Lung (tissue), 12 donors: ENCODE measurements around the gene ARHGAP15. TPM values are rescaled to one million over a fixed set of nuclear protein-coding genes. Genes with fewer than 3 reads are reported as not detected.

Experiments used
- ATAC-seq: fragments of 200-7000 bp; cut with Tn5 transposase; one replicate; pipeline ENCODE4 v1.9.1; 2020; ENCODE audit warnings: moderate number of reproducible peaks; ENCODE audit not compliant: insufficient read depth, low FRiP score
- DNase-seq, 3 donors: peaks; one replicate each; pipeline ENCODE4 v3.0.0-alpha.2; 2013 to 2017
- H3K27ac ChIP-seq, 2 donors: one replicate each; pipeline ENCODE4 v1.5.1; 2013; ENCODE audit warnings: mild to moderate bottlenecking in 2 of 2, moderate library complexity in 2 of 2, control low read depth in 1 of 2, inconsistent platforms in 1 of 2, low read depth in 1 of 2, low read length in 1 of 2
- H3K27me3 ChIP-seq, 3 donors: one replicate each; pipeline ENCODE4 v1.5.1; 2013; ENCODE audit warnings: low read length in 2 of 3; ENCODE audit not compliant: control insufficient read depth in 3 of 3, insufficient read depth in 3 of 3
- H3K36me3 ChIP-seq, 4 donors: one replicate each; pipeline ENCODE4 v1.5.1; 2013; ENCODE audit warnings: low read length in 4 of 4, mild to moderate bottlenecking in 1 of 4, moderate library complexity in 1 of 4; ENCODE audit not compliant: control insufficient read depth in 4 of 4, insufficient read depth in 4 of 4
- H3K4me1 ChIP-seq, 5 donors: one replicate each; pipeline ENCODE4 v1.5.1; 2013; ENCODE audit warnings: low read length in 5 of 5, mild to moderate bottlenecking in 2 of 5, moderate library complexity in 1 of 5; ENCODE audit not compliant: control insufficient read depth in 5 of 5, insufficient read depth in 5 of 5
- H3K4me3 ChIP-seq: one replicate; pipeline ENCODE4 v1.5.1; 2013; ENCODE audit warnings: mild to moderate bottlenecking, control low read depth, moderate library complexity
- H3K9ac ChIP-seq, 2 donors: one replicate each; pipeline ENCODE4 v1.5.1; 2013; ENCODE audit warnings: low read length in 2 of 2, control low read depth in 1 of 2; ENCODE audit not compliant: insufficient read depth in 1 of 2
- H3K9me3 ChIP-seq, 4 donors: one replicate each; pipeline ENCODE4 v1.5.1; 2013; ENCODE audit warnings: low read length in 3 of 4, mild to moderate bottlenecking in 1 of 4, moderate library complexity in 1 of 4; ENCODE audit not compliant: control insufficient read depth in 4 of 4, insufficient read depth in 3 of 4
- WGBS, 2 donors: extraction: QIAGEN DNeasy Blood & Tissue Kit; methylation state at CpG; one replicate each; pipeline ENCODE4 v1.1.7; 2013; 5-methylcytosine and 5-hydroxymethylcytosine counted together
- polyA plus RNA-seq, 2 donors: library from polyadenylated mRNA; stranded (reverse); fragments of 200-250 nt; gene quantifications; one replicate each; pipeline ENCODE4 v1.2.1, GENCODE V29; 2013
- total RNA-seq, 2 donors: library from RNA; depleted of rRNA in 1 of 2; stranded (reverse); fragments of >200 nt in 1 of 2; gene quantifications; one replicate each; pipeline ENCODE4 v1.2.1, GENCODE V29; 2014 to 2021
- TF ChIP-seq, protein P1 (sequence below): IDR thresholded peaks from 2 replicates; pipeline ENCODE4 v1.5.1; 2012; ENCODE audit warnings: mild to moderate bottlenecking; ENCODE audit errors: control extremely low read depth, extremely low read depth
- donor health status: control.
- donor health status: control.
- donor health status: Bipolar disorder and iron deficiency.
- donor health status: healthy.
- donor health status: DM: yes; HTN: yes; CAD: no.

Gene ARHGAP15
- total and polyA plus RNA-seq, 4 donors = 5.9 to 74.3 (median 13.2) TPM

DNA sequence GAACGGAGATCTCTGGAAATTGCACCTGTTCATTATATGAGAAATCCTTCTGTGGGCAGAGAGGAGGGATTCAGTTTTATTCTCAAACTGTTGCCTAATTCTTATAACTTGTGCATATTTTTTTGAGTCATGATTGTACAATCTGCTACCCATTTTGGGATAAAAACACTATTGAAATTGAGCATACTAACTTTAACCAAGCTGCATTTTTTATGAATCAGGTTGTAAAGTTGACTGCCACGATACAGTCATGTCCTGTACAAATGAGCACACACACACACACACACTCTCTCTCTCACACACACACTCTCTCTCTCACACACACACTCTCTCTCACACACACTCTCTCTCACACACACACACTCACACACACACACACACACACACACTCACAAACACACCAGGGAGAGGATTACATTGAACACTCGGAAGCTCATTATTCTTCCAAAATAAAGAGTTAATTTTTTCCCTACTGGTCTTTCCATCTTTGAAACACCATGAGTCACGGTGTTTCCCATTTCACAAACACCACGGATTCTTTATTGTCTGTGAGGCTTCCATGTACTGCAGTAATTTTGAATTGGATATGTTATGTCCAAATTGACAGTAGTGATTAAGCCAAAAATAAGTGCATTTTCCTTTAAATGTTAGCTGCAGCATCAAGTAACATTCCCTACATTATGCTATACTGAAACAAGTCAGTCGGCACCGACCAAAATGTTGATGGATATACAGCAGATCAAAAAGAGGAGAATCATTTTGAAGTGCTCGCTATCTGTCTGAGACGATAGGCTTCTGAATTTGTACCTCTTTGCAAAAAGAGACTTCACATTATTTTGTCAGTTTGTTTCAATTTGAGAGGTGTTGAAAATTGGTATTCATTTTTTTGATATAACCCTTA lies 216.9 kb downstream of the ARHGAP15 start:
- Histone ChIP-seq H3K4me1 (peaks cover 0 to 9% (median 0%) of the 10 kb centered on the region in 5 donors), H3K4me3 (no peak overlapping the region), H3K9ac (no peak overlapping the region), H3K27ac (no peak overlapping the region), H3K27me3 (no peaks in the 10 kb centered on the region), H3K36me3 (no peaks in the 10 kb centered on the region), H3K9me3 (no peaks in the 10 kb centered on the region)
- ATAC-seq = no peak
- 81 to 86% methylated on average over 9 of the region's 9 CpGs for WGBS, 2 donors
- no peak for DNase-seq
- TF ChIP-seq, protein P1, sequence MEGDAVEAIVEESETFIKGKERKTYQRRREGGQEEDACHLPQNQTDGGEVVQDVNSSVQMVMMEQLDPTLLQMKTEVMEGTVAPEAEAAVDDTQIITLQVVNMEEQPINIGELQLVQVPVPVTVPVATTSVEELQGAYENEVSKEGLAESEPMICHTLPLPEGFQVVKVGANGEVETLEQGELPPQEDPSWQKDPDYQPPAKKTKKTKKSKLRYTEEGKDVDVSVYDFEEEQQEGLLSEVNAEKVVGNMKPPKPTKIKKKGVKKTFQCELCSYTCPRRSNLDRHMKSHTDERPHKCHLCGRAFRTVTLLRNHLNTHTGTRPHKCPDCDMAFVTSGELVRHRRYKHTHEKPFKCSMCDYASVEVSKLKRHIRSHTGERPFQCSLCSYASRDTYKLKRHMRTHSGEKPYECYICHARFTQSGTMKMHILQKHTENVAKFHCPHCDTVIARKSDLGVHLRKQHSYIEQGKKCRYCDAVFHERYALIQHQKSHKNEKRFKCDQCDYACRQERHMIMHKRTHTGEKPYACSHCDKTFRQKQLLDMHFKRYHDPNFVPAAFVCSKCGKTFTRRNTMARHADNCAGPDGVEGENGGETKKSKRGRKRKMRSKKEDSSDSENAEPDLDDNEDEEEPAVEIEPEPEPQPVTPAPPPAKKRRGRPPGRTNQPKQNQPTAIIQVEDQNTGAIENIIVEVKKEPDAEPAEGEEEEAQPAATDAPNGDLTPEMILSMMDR = no peak

DNA sequence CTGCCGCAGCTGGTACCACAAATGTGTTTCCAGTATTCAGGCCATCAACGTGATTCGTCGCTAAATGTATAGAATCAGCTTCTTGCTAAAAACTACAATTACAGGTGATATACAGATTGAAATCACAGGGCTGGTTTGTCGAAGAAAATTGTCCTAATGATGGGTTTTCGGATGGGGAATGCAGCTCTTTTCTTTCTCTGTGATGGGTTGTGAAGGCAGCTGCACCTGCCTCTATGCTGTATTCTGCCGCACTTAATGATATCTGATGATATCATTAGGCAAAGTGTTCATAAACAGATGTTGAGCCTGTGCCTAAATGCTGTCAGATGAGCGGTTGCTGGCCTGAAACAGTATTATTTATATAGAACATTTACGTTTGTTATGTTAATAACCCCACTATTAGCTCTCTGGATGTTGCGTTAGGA lies 218.1 kb downstream of the ARHGAP15 start:
- DNase-seq (no peak), ATAC-seq (no peak)
- no peaks in the 10 kb centered on the region for H3K36me3 ChIP-seq
- no peaks in the 10 kb centered on the region for H3K9me3 ChIP-seq
- H3K4me1 ChIP-seq = peaks cover 0 to 9% (median 0%) of the 10 kb centered on the region in 5 donors
- H3K27ac ChIP-seq = no peak overlapping the region
- H3K27me3 ChIP-seq = no peaks in the 10 kb centered on the region
- no peak overlapping the region for H3K9ac ChIP-seq
- no peak overlapping the region for H3K4me3 ChIP-seq
- TF ChIP-seq, protein P1 = no peak
- 86 to 94% methylated on average over 10 of the region's 10 CpGs for WGBS, 2 donors

DNA sequence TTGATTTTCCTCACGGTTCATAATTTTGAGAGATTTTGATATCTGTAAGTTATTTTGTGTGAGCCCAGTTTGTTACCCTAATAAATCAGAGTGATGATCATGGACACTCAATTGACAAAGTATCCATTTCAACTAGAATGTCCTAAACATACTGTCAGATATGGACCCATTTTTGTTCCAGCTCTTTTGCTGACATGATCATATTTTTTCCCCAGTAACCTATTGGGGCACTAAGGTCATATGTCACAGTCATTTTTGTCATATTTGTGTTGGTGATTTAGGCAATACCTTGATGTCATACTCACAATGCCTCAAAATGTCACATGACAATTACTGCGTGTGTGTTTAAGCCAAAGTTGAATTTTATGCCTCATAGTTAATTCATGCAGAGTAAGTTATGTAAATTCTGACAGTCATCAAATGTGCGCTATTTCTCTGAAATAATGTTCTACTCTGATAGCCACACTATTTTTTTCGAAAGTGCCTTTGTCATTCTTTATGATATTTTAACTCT lies 218.7 kb downstream of the ARHGAP15 start:
- Histone ChIP-seq H3K27me3 (no peaks in the 10 kb centered on the region), H3K4me3 (no peak overlapping the region), H3K27ac (no peak overlapping the region), H3K36me3 (no peaks in the 10 kb centered on the region), H3K9me3 (no peaks in the 10 kb centered on the region), H3K4me1 (peaks cover 0 to 9% (median 0%) of the 10 kb centered on the region in 5 donors), H3K9ac (no peak overlapping the region)
- TF ChIP-seq, protein P1 = no peak
- DNase-seq (no peak), ATAC-seq (no peak)
- WGBS, 2 donors = 87 to 95% methylated on average over 4 of the region's 4 CpGs
